ENCODE measurements around the gene GREM1.

The GREM1 gene

DNA sequence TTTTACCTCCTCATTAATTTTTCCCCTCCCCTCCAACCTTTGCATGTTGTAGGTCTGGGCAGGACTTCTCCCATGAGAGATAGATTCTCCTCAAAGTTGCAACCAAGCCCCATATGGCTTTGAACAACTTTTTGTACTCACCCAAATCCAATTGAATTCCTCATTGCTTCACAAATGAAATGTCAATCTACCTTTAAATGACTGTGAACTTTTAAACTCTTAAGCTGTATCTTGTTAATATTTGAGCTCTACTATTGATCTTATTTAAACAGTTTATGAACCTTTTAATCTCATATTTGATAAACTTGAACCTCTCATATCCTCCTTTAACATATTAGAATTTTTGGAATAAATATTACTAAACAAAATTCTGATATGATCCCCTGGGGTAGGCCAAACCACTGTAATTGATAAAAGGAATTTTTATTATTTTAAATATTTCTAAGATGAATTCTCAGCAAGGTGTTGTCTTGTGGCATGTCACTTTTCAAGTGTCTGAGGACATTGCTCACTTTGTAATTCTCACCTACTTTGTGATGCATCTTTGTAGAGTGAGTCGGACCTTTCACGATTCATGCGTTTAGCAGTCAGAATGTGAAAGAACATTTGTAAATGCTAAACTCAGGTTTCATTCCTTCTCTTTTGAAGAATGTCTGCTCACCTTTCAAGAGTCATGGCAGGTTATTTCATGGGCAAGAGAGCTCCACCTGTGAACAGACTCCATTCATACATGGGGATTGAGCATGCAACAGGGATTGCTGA, 23.4 kb upstream of the GREM1 start:
- no peak for DNase-seq (ENCODE audit: low spot score)

DNA sequence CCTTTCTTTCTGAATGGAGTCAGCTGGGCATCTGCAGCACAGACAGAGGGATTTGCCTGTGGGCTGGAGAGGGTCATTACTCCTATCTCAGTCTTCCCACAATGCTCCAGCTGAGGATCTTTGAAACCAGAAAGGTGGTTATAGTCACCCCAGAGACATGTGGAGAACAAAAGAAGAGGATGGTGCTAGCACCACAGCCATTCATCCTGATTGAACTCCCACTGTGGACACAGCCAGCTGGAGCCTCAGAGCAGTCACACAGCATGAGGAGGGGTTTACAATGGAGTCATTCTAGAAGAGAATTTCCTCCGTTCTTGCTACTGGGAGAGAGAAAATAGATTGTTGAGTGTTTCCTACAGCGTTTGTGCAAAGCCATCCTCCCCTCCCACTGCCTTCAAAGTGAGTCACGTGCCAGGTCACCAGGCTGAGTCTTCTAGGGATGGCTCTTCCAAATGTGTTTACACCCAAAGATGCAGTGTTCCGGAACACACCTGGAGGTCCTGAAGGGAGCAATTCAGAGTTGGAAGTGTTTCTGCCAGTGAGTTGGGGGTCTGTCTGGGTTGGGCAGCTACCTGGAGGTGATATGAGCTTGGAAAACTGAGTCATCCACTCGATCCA, 18.9 kb upstream of the GREM1 start:
- no peak for DNase-seq (ENCODE audit: low spot score)

DNA sequence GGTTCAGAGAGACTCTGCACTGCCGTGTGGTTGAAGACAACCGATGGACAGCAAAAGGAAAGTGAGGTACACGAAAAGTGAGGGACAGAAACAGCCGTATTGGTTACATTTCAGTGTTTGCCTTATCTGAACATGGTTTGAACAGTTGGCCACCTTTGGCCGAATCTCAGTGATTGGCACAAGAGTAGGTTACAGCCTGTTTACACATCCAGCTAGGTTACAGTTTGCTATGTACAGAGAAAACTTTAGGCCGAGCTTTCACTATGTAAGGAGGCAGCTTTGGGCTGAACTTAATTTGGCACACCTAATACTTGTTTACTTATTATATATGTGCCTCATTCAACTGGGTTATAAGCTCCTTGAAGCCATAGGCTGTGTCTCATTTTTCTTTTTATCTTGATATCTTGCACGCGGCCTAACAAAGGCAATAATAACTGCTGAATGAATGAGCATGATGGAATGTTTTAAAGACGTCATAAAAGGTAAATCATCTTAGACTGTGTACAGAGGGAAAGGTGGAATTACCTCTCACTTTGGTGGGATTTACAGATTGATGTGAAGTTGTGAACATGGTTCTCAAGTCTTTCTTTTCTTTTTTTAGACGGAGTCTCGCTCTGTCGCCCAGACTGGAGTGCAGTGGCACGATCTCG, 17.2 kb upstream of the GREM1 start:
- no peak for DNase-seq (ENCODE audit: low spot score)

DNA sequence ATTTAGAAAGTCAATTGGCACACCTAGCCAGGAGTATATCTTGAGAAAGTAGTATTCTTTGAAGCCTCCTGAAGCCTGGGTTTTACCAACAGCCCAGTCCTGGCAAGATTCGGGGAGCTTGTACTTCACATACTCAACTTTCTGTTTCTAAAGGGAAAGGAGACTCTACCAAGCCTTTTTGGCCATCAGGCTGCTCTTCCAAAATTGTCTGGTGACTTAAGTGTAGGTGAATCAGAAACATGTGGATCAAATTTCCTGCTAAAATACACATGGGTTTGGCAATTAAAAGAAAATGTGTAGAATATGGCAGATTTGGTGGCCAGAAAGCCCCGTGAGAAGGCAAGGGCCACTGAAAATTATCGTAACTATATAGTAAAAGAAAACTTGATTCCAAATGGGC, 15.9 kb upstream of the GREM1 start:
- DNase-seq (ENCODE audit: low spot score), result no peak

DNA sequence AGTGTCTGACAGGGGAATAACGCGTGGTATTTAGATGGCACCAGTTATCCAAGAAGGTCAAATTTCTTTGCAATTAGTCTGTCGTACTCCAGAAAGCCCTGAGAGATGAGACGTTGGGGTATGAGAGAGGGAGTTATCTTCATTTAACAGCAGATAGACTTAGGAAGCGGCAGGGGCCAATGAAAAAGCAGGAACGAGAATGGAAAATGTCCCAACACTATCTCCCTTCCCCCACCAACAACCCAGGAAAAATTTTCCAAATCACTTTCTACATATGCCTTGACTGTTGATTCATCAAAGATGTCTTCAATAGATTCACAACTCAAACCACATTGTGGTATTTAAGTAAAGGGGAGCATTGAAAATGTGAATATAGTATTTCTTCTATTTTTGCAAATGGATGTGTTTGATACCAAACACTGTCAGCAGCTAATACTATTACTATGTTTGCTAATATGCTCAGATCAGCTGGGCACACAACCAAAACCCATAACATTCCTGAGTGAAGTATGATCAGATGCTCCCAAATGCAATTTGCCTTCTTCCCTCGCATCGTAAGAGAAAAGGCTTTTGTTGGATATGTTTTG, 13.3 kb upstream of the GREM1 start:
- DNase-seq (ENCODE audit: low spot score), result peak; percentile 45

DNA sequence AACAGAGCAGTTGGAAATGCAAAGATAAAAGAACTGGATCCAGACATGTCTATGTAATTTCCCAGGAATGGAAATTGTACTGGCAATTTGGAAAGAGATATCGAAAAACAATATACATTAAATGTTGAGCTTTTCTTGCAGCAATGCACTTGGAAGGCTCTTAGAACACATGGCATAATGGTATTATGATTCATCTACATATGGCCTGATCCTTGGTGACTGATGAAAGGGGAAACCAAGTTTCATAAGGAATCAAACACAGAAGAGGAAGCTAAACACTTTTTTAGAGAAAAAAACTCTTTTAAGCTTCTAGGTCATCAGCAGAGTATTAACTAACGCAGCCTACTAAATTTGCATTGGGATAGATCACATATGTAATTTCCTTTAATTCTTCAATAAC, 12.4 kb upstream of the GREM1 start:
- no peak for DNase-seq (ENCODE audit: low spot score)

DNA sequence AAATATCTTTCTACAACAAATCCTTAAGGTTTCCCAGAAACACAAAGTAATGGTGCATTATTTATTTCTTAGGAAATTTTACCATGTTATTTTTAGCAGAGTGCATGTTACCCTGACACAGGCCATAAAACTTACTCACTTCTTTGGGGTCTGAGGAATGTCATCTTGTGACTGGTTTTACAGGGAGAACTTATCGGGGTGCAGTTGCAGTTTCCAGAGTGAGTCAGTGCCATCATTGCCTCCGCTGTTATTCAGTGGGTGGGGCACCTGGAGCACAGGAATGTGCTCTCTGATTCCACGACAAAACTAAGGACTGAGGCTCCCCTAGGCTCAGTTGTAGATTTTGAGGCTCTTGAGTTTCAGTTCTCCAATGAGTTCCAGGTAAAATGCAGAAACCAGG, 11.1 kb upstream of the GREM1 start:
- peak; percentile 70 for DNase-seq (ENCODE audit: low spot score)

DNA sequence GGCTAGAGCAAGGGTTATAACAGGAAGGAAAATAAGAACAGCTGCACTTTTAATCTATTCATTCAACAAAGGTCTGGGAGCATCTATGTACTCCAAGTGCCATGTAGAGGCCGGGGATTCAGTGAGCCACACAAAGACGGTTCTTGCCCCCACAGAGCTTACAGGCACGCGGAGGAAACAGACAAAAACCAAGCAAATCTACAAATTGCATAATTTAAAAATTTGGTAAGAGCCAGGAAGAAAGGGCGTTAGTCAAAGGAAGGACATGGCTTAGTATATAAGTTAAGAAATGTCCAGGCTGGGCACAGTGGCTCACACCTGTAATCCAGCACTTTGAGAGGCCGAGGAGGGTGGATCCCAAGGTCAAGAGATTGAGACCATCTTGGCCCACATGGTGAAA, 10.4 kb upstream of the GREM1 start:
- DNase-seq (ENCODE audit: low spot score), result no peak

DNA sequence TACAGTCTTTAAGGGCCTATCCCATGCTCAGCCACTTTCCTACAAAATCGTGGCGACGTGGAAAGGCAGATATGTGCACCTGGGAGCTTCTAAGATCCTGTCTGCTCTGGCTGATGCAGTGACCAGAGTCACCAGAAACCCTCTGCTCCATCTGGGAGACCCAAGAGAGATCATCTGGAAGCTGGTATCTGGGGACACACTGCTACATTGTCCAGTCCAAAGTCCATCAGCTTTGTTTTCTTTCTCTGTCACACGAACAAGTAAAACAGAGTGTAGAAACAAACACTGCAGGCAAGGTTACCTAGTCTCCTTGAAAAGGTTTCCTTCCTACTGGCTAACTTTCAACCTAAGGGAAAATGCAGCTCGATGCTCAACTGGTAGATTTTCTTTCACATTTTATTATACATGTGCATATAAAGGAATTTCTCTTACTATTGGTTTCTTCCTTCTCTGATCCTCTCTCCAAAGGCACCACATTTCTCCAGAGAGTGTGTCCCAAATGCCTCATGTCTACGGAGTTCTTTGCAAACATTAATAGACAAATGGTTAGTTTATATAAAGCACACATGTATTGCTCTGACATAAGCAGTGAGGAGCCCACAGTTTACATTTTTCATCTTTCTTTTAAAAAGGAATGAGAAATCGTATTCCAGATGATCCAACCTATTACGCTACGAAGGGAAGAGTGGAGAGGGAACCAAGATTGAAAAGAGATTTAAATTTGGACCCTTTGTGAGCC, 8.3 kb upstream of the GREM1 start:
- DNase-seq (ENCODE audit: low spot score), result no peak

DNA sequence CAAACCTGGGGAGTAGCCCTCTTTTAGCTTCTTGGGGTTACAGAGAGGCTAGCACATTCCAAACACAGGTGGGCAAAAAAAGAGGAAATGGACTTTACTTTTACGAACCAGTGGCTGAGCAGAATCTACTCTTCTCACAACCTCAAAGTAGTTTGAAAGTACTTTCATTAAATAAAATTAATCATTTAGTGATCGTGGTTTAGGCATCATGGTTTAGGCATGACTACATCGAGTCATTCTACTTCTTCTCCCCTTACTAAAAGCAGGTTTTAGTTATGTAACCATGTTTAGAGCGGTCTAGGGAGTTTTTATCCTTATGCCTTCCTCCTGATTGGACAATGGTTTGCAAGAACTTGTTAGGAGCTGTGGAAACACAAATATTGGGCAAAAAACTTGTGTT, 2.5 kb upstream of the GREM1 start:
- DNase-seq (ENCODE audit: low spot score), result no peak

DNA sequence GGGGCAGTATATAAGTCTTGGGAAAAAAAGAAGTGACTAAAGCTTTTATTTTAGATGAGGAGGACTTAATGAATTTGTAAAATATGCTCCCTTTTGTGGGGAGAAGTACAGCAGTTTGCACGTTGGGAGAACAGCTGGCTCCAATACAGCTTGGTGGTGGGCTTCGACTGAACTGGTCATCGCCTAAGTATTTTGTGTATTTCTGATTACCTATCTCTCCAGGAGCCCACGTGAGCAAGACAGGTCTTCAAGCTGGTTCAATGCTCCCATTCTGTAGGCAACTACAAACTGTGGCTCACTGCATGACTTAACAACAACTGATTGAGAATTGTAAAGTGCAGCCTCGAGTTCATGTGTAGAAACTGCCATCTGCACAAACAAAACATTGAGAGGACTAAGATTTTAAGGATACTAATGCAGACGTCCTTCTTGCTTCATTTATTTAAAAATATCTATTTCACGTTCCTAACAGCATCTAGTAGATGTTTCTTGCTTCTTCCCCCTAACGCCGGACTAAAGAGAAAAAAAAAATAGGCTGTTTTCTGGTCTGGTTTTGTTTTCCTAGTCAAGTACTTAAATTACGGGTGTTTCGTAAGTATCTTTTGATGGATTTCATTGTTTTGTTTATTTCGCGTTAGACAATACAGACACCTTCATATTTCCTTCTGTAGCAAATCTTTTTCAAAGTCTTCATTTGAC, 1.4 kb upstream of the GREM1 start:
- DNase-seq (ENCODE audit: low spot score), result no peak

DNA sequence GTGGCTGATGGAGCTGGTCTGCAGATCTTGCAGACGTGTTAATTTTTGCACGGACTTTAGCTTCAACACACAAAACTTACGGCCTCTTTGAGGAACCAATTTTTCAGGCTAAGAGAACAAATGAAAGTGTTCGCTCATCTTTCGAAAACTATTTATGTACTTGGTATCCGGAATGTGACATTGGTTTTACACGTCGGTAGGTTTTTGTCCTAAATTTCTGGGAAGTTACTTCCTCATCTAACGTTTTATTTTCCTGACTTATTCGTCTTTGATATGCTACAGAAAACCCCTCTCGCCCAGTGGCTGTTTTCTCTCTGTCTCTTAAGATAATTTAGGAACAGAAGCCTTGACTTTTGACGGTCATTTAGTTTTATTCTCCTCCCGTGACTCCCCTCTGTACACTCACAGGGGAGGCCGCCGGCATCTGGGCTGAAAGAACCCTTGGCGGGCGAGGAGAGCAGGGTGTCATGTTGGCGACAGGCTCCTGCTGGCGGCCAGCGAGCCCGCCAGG, 834 bp upstream of the GREM1 start:
- no peak for DNase-seq (ENCODE audit: low spot score)

DNA sequence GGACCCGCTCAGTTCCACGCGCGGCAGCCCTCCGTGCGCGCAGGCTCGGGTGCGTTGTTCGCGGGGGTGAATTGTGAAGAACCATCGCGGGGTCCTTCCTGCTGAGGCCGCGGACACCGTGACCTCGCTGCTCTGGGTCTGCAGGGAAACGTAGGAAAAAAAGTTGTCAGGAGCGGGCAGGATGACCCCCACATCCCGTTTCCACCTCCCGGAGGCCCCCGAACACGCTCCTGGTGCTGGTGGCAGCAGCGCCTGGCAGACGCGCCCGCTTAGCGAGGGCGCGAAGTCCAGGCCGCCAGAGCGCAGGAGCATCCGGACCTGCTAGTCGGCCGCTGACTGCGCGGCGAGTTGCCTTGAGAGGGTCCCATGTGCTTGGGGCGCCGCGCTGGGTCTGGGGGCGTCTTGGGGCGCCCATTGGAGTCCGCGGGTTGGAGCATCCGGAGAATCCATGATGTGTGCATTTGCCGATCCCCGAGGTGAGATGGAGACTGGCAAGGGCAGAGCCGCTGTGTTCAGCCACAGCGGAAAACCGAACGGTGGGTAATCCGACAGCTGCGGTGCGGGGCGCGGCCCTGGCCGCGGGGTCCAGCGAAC, 520 bp downstream of the GREM1 start:
- DNase-seq (ENCODE audit: low spot score), result peak; percentile 40

DNA sequence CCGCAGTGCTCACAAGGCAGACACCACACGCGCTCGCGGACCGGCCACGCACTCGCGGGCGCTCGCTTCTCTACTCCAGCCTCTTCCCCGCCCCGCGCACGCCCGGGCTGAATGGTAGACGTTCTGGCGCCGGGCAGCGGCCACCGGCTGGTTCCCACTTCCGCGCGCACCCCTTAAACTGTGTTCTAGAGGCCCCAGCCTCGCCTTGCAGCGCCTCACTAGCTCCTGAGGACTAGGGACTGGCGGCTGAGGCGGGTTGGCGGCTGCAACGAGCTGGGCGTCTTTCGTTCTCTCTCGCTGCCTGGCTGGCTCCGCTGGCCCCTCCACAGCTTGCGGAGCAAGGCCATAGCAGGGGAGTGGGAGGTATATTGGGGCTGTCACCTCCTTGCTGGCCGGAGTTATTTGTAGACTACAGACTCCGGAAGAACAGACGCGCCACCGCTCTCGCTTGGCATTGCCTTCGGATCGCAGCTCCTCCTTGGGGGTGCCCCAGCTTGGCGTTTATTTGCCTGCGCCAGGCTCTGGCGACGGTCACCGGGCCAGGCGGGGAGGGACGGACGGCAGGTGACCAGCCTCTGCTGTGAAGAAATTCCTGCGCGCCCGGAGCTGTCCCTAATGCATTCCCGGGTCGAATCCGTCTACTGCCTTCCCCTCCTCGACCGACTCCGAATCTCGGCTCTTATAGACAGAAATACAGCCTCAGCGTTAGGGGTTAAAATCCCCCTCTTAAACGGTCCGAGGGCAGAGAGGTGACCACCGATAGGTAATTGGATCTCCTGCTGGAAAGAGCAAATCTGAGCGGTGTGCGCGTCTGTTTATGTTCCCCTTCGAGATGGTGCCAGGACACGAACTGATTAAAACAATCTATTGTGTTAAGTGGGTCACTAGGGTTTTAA, 1.3 kb downstream of the GREM1 start:
- peak; percentile 28 for DNase-seq (ENCODE audit: low spot score)

DNA sequence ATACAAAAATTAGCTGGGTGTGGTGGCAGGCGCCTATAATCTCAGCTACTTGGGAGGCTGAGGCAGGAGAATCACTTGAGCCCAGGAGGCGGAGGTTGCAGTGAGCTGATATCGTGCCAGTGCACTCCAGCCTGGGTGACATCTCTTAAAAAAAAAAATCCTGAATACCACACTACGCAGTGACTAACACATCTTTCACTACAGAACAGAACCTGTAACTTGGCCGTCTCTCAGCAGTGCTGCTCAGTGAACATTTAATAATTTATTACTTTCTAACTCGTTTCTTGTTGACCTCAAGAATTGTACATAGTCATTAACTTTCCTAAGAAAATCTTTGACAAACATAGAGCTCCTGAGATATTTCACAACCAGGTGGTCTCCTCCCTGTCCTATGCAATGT, 3.8 kb downstream of the GREM1 start:
- DNase-seq (ENCODE audit: low spot score), result no peak

DNA sequence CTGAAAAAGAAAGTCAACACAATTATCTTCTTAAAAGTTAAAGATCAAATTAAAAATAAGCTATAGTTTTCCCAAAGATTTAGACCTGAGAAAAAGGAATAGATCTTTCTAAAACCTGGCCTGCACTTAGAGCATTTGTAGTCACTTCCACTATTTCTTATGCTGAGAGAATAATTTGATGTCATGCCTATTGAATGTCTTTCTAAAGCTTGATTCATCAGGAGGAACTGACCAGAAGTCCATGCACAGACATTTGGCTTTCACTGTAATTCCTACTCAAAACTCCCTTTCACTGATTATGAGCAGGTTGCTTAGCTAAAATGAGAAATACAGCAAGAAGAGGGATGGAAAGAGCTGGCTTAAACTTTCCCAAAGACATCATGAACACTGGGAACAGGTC, 4.3 kb downstream of the GREM1 start:
- DNase-seq (ENCODE audit: low spot score), result no peak

DNA sequence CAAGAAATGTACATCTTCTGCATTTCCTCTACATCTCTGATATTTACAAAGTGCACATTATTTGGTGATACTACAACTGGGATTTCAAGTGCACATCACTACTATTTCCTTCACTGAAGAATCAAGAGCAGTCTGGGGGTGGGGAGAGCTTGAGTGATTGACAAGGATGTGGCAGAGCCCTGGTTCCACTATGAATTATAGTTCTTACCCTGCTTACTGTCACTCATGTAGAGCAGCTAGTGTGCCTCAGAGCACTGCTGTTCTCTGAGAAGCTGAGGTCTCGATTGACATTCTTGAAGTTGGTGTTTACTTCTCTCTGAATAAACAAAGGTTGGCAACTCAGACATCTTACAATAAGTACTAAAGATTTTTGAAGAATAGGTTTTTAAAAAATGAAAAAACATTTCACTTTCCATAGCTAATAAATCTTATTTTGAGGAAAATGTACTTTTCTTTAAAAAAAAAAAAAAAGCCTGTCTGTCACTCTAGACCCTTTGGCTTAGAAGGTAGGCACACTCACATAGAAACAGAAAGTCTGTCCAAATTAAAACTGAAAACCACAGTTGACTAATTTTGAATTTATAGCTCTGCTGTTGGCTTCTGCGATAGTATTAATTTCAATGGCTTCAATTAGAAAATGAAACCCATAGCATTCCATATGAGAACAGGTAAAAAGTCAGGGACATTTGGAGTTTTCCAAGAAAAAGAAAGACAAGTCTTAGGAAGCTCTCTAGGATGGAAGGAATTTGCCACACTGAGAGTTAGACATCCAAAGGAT, 5.6 kb downstream of the GREM1 start:
- no peak for DNase-seq (ENCODE audit: low spot score)

DNA sequence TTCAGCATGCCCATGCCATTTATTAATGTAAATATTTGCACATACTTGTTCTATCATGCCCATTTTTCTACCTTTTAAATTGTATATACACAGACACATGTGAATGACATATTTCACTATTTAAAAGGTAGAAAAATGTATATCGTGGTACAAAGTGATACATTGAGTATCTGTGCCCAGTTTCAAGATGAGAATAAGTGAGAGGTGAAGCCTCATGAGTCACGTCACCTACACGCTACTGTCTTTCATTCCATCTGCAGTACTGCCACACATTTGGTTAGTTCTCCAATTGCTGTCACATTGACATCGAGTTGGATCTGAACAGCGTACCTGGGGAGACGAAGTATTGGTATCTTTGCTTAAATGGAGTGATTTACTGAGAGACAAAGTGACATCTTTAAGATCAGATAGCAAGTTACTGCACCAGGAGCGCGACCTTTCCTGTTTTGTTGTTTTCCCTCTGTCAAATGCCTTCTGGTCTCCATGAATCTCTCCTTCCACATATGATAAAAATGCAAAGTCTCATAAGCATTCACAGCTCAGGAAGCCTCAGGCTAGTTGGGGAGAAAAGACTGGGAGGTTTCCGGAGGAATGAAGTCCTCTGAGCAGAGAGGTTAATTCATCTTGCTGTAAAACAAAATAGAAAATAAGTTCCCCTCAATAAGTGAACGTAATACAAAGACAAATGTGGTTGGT, 12.0 kb downstream of the GREM1 start:
- no peak for DNase-seq (ENCODE audit: low spot score)
